Thoracic aorta (tissue), 2 donors: Measurements from ENCODE around the gene CCDC102A. TPM values are rescaled to one million over a fixed set of nuclear protein-coding genes. Genes with fewer than 3 reads are reported as not detected.
"Not testable (repeated sequence)": the region's sequence is repeated elsewhere in the genome, so short reads cannot be mapped to it uniquely, and the experiment has no call there.

Experiments
- ATAC-seq: fragments of 150-250 bp; one replicate; pipeline ENCODE4 v1.8.0; 2017; ENCODE audit warnings: low read depth; ENCODE audit not compliant: insufficient number of reproducible peaks, low FRiP score
- DNase-seq: peaks from one replicate; pipeline ENCODE4 v3.0.0-alpha.2; 2020; ENCODE audit warnings: low spot score
- H3K27ac ChIP-seq, 2 donors: fragments of 200-600 bp; sonication (generic); 1 replicate in 1 of 2; 2 replicates in 1 of 2; pipeline ENCODE4 v1.5.1; 2016; ENCODE audit warnings: mild to moderate bottlenecking in 2 of 2, moderate library complexity in 2 of 2
- H3K27me3 ChIP-seq: fragments of 200-600 bp; sonication (generic); replicated peaks from 2 replicates; pipeline ENCODE4 v1.6.0; 2016; ENCODE audit warnings: mild to moderate bottlenecking; ENCODE audit not compliant: insufficient read depth
- H3K36me3 ChIP-seq: fragments of 200-600 bp; sonication (generic); one replicate; pipeline ENCODE4 v1.5.1; 2016
- H3K4me1 ChIP-seq, 2 donors: fragments of 200-600 bp; sonication (generic); 1 replicate in 1 of 2; 2 replicates in 1 of 2; pipeline versions ENCODE4 v1.5.1 to v1.6.0; 2016; ENCODE audit warnings: low read depth in 2 of 2, mild to moderate bottlenecking in 1 of 2; ENCODE audit not compliant: control insufficient read depth in 1 of 2
- H3K4me3 ChIP-seq: fragments of 200-600 bp; sonication (generic); 2 replicates; pipeline ENCODE4 v1.5.1; 2016; ENCODE audit warnings: mild to moderate bottlenecking
- H3K9me3 ChIP-seq: fragments of 200-600 bp; sonication (generic); 2 replicates; pipeline ENCODE4 v1.5.1; 2016
- CTCF ChIP-seq: fragments of 200-600 bp; sonication (generic); IDR thresholded peaks from one replicate; pipeline ENCODE4 v1.5.1; 2019; ENCODE audit warnings: antibody characterized with exemption
- total RNA-seq, 2 donors: library from RNA; depleted of rRNA; stranded (reverse); fragments of >200 nt; gene quantifications; one replicate each; pipeline versions ENCODE4 v1.1.0 to v1.2.3, GENCODE V29; 2016

Gene CCDC102A
- total RNA-seq, 2 donors from 2014 or later, result 26.4 to 43.2 TPM

GRCh38 chr16:57556941-57557541 is 20.7 kb upstream of the CCDC102A start:
- Histone ChIP-seq H3K36me3 (no peaks in the 10 kb centered on the region), H3K27me3 (no peaks in the 10 kb centered on the region), H3K27ac (no peak overlapping the region), H3K9me3 (no peaks in the 10 kb centered on the region), H3K4me3 (no peak overlapping the region), H3K4me1 (no peaks in the 10 kb centered on the region)
- no peak for TF ChIP-seq CTCF
- DNase-seq (no peak), ATAC-seq (no peak)

DNA sequence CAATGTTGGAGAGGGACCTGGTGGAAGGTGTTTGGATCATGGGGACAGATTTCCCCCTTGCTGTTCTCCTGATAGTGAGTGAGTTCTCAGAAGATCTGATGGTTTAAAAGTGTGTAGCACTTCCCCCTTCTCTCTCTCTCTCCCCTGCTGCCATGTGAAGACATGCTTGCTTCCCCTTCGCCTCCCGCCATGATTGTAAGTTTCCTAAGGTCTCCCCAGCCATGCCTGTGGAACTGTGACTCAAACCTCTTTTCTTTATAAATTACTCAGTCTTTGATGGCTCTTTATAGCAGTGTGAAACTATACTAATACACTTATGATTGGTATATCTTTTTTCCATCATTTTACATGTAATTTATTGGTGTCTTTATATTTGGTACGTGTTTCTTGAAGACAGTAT is 19.5 kb upstream of the CCDC102A start:
- Histone ChIP-seq H3K4me3 (no peak overlapping the region), H3K9me3 (peaks cover 3% of the 10 kb centered on the region), H3K27me3 (no peaks in the 10 kb centered on the region), H3K36me3 (no peaks in the 10 kb centered on the region), H3K27ac (no peak overlapping the region), H3K4me1 (no peaks in the 10 kb centered on the region)
- DNase-seq (no peak), ATAC-seq (no peak)
- no peak for TF ChIP-seq CTCF

- peaks cover 3% of the 10 kb centered on the region for H3K9me3 ChIP-seq
- no peak for ATAC-seq
These were observed 14.7 kb upstream of the CCDC102A start for GRCh38 chr16:57551057-57551456.

DNA sequence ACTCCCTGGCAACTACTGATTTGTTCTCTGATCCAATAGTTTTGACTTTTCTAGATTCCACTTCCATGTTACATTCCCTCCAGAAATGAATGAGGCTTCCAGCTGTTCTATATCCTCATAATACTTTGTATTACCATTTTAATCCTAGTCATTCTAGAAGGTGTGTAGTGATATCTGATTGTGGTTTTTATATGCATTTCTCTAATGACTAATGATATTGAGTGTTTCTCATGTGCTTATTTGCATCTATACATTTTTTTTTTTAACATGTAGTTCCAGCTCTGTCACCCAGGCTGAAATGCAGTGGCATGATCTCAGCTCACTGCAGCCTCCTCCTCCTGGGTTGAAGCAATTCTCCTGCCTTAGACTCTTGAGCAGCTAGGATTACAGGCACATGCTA is 13.4 kb upstream of the CCDC102A start:
- no peaks in the 10 kb centered on the region for H3K27me3 ChIP-seq
- no peak for DNase-seq
- no peaks in the 10 kb centered on the region for H3K36me3 ChIP-seq
- H3K9me3 ChIP-seq, result peaks cover 3% of the 10 kb centered on the region
- no peak for TF ChIP-seq CTCF
- ATAC-seq, result no peak
- no peak overlapping the region for H3K4me3 ChIP-seq
- no peaks in the 10 kb centered on the region for H3K4me1 ChIP-seq
- no peak overlapping the region for H3K27ac ChIP-seq

More at GRCh38 chr16:57551057-57551456, 14.7 kb upstream of the CCDC102A start:
- H3K27me3 ChIP-seq, result no peaks in the 10 kb centered on the region
- H3K36me3 ChIP-seq, result no peaks in the 10 kb centered on the region
- H3K4me1 ChIP-seq, result no peaks in the 10 kb centered on the region
- DNase-seq, result no peak
- no peak overlapping the region for H3K4me3 ChIP-seq
- TF ChIP-seq CTCF, result no peak
- H3K27ac ChIP-seq, result no peak overlapping the region

DNA sequence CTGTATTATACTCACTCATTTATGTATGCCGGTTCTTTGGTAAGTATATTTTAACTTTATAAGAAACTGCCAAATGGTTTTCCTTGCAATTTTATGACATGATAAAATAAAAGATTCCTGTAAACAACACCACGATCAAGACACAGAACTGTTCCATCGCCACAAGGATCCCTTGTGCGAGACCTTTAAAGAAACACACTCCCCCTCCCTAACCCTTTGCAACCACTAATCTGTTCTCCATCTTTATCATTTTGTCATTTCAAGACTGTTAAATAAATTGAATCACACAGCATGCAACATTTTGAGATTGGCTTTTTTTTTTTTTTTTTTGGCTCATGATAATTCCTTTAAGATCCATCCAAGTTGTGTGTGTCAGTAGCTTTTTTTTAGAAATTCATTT is 12.0 kb upstream of the CCDC102A start:
- TF ChIP-seq CTCF, result no peak
- H3K27me3 ChIP-seq, result no peaks in the 10 kb centered on the region
- no peaks in the 10 kb centered on the region for H3K36me3 ChIP-seq
- H3K27ac ChIP-seq, result no peak overlapping the region
- ATAC-seq (no peak), DNase-seq (no peak)
- H3K4me3 ChIP-seq, result no peak overlapping the region
- peaks cover 3% of the 10 kb centered on the region for H3K9me3 ChIP-seq
- no peaks in the 10 kb centered on the region for H3K4me1 ChIP-seq

DNA sequence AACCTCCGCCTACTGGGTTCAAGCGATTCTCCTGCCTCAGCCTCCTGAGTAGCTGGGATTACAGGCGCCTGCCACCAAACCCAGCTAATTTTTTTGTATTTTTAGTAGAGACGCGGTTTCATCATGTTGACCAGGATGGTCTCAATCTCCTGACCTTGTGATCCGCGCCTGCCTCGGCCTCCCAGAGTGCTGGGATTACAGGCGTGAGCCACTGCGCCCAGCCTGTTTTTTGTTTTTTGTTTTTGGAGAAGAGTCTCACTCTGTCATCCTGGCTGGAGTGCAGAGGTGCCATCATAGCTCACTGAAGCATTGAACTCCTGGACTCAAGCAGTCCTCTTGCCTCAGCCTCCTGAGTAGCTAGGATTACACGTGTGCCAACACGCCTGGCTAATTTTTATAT is 11.2 kb upstream of the CCDC102A start:
- H3K36me3 ChIP-seq, DNase-seq, H3K27me3 ChIP-seq, H3K27ac ChIP-seq, ATAC-seq, H3K9me3 ChIP-seq, H3K4me1 ChIP-seq, H3K4me3 ChIP-seq: not testable (repeated sequence)
